Left forelimb (tissue), 1 donor: ENCODE measurements around the gene PRPS1.
"Not testable (repeated sequence)": the region's sequence is repeated elsewhere in the genome, so short reads cannot be mapped to it uniquely, and the experiment has no call there.

Source experiments
- DNase-seq: peaks from one replicate; pipeline ENCODE4 v3.0.0-alpha.2; 2018; ENCODE audit warnings: low spot score

Gene PRPS1

GRCh38 chrX:107675365-107675654 lies 47.0 kb downstream of the PRPS1 start:
- no peak for DNase-seq

- no peak for DNase-seq
Observed at GRCh38 chrX:107675823-107676555, 47.7 kb downstream of the PRPS1 start.

- DNase-seq: peak; percentile 72
Observed at GRCh38 chrX:107676559-107677378, 48.5 kb downstream of the PRPS1 start.

GRCh38 chrX:107677501-107677901 lies 49.2 kb downstream of the PRPS1 start:
- DNase-seq: no peak

GRCh38 chrX:107677909-107678308 lies 49.6 kb downstream of the PRPS1 start:
- no peak for DNase-seq

- no peak for DNase-seq
Observed at GRCh38 chrX:107678957-107679740, 50.8 kb downstream of the PRPS1 start.

GRCh38 chrX:107682256-107682655 lies 53.9 kb downstream of the PRPS1 start:
- DNase-seq: no peak

GRCh38 chrX:107683124-107683895 lies 55.0 kb downstream of the PRPS1 start:
- no peak for DNase-seq

- DNase-seq: no peak
Observed at GRCh38 chrX:107683931-107684330, 55.6 kb downstream of the PRPS1 start.

- DNase-seq: no peak
Observed at GRCh38 chrX:107684956-107685385, 56.7 kb downstream of the PRPS1 start.

GRCh38 chrX:107685586-107685985 lies 57.3 kb downstream of the PRPS1 start:
- DNase-seq: not testable (repeated sequence)

- DNase-seq: no peak
Observed at GRCh38 chrX:107686026-107686425, 57.7 kb downstream of the PRPS1 start.

GRCh38 chrX:107686792-107687191 lies 58.5 kb downstream of the PRPS1 start:
- DNase-seq: no peak

- no peak for DNase-seq
Observed at GRCh38 chrX:107687445-107687844, 59.1 kb downstream of the PRPS1 start.

GRCh38 chrX:107691024-107691448 lies 62.7 kb downstream of the PRPS1 start:
- no peak for DNase-seq

- no peak for DNase-seq
Observed at GRCh38 chrX:107699616-107700015, 71.3 kb downstream of the PRPS1 start.

GRCh38 chrX:107700317-107700774 lies 72.0 kb downstream of the PRPS1 start:
- no peak for DNase-seq
